Measurements from ENCODE around the gene CCBE1.

CCBE1 gene

GRCh38 chr18:59736061-59736460 lies 38.8 kb upstream of the CCBE1 start:
- H3K27ac ChIP-seq: no peak overlapping the region

GRCh38 chr18:59735269-59735860 lies 38.1 kb upstream of the CCBE1 start:
- no peak overlapping the region for H3K27ac ChIP-seq
- TF ChIP-seq ZFX (IDR thresholded peaks at IDR 0.05; ENCODE audit: borderline replicate concordance): no peak
- no peak for TF ChIP-seq CTCF (IDR thresholded peaks at IDR 0.05)

More at GRCh38 chr18:59736061-59736460, 38.8 kb upstream of the CCBE1 start:
- TF ChIP-seq CTCF (IDR thresholded peaks at IDR 0.05) (no peak), ZFX (IDR thresholded peaks at IDR 0.05; ENCODE audit: borderline replicate concordance) (no peak)

GRCh38 chr18:59733421-59733820 lies 36.2 kb upstream of the CCBE1 start:
- TF ChIP-seq CTCF (IDR thresholded peaks at IDR 0.05): no peak
- no peak for TF ChIP-seq ZFX (IDR thresholded peaks at IDR 0.05; ENCODE audit: borderline replicate concordance)
- H3K27ac ChIP-seq: no peak overlapping the region

GRCh38 chr18:59730896-59731295 lies 33.7 kb upstream of the CCBE1 start:
- TF ChIP-seq CTCF (IDR thresholded peaks at IDR 0.05) (no peak), ZFX (IDR thresholded peaks at IDR 0.05; ENCODE audit: borderline replicate concordance) (no peak)
- H3K27ac ChIP-seq: no peak overlapping the region

- TF ChIP-seq CTCF (IDR thresholded peaks at IDR 0.05) (no peak), ZFX (IDR thresholded peaks at IDR 0.05; ENCODE audit: borderline replicate concordance) (no peak)
- H3K27ac ChIP-seq: no peak overlapping the region
These were observed 32.6 kb upstream of the CCBE1 start for GRCh38 chr18:59729781-59730180.

GRCh38 chr18:59728816-59729215 lies 31.6 kb upstream of the CCBE1 start:
- H3K27ac ChIP-seq: no peak overlapping the region
- no peak for TF ChIP-seq CTCF (IDR thresholded peaks at IDR 0.05)
- TF ChIP-seq ZFX (IDR thresholded peaks at IDR 0.05; ENCODE audit: borderline replicate concordance): no peak

GRCh38 chr18:59725142-59725541 lies 27.9 kb upstream of the CCBE1 start:
- H3K27ac ChIP-seq: no peak overlapping the region
- TF ChIP-seq CTCF (IDR thresholded peaks at IDR 0.05) (no peak), ZFX (IDR thresholded peaks at IDR 0.05; ENCODE audit: borderline replicate concordance) (no peak)
